Left lung (tissue), 10 donors: ENCODE results near the gene TDRD3. TPM values are rescaled to one million over a fixed set of nuclear protein-coding genes. Genes with fewer than 3 reads are reported as not detected.

Source experiments
- ATAC-seq: fragments of 200-7000 bp; cut with Tn5 transposase; one replicate; pipeline ENCODE4 v1.9.1; 2020; ENCODE audit warnings: moderate library complexity
- DNase-seq, 4 donors: peaks; one replicate each; pipeline ENCODE4 v3.0.0-alpha.2; 2013 to 2020
- H3K27ac ChIP-seq, 2 donors: fragments of 200-600 bp; sonication (generic) in 1 of 2; one replicate each; pipeline versions ENCODE4 v1.5.0 to v1.8.0; 2020 to 2021
- H3K27me3 ChIP-seq, 2 donors: fragments of 200-600 bp; sonication (generic) in 1 of 2; one replicate each; pipeline versions ENCODE4 v1.5.0 to v1.8.0; 2020 to 2021
- H3K36me3 ChIP-seq, 2 donors: fragments of 200-600 bp; sonication (generic) in 1 of 2; one replicate each; pipeline versions ENCODE4 v1.5.0 to v1.8.0; 2020 to 2021
- H3K4me1 ChIP-seq, 2 donors: fragments of 200-600 bp; one replicate each; pipeline ENCODE4 v1.8.0; 2021
- H3K4me3 ChIP-seq, 2 donors: fragments of 200-600 bp; sonication (generic) in 1 of 2; one replicate each; pipeline versions ENCODE4 v1.5.0 to v1.8.0; 2020 to 2021; ENCODE audit warnings: mild to moderate bottlenecking in 1 of 2
- H3K9me3 ChIP-seq, 2 donors: fragments of 200-600 bp; sonication (generic) in 1 of 2; one replicate each; pipeline versions ENCODE4 v1.5.0 to v1.8.0; 2020 to 2021
- intact Hi-C, 2 donors: fragments of 100-400 bp; cut with DNase I; formaldehyde crosslinking; loops; one replicate each; pipeline versions ENCODE4 v1.11.2 to v1.14.2; 2022
- polyA plus RNA-seq, 6 donors: library from polyadenylated mRNA; unstranded; fragments of 120-200 nt; gene quantifications; one replicate each; pipeline ENCODE4 v1.2.1, GENCODE V29; 2013; ENCODE audit not compliant: insufficient read length in 6 of 6
- total RNA-seq, 2 donors: library from RNA; stranded (reverse); fragmentation: NEBNext Ultra II Directional; extraction: Animal tissue kit (Norgen Biotek cat#: 25700); gene quantifications; one replicate each; pipeline ENCODE4 v1.2.1, GENCODE V29; 2021
- TF ChIP-seq, protein P1 (sequence below), 2 donors: fragments of 200-600 bp; sonication (generic) in 1 of 2; IDR thresholded peaks; one replicate each; pipeline versions ENCODE4 v1.5.0 to v1.8.0; 2021; ENCODE audit warnings: antibody characterized with exemption in 2 of 2
- donor health status: DM: no; HTN: yes; CAD: no.
- donor health status: DM: no; HTN: no; CAD: no.

The TDRD3 gene
- total and polyA plus RNA-seq, 8 donors: 18.2 to 43.4 (median 41.1) TPM

DNA sequence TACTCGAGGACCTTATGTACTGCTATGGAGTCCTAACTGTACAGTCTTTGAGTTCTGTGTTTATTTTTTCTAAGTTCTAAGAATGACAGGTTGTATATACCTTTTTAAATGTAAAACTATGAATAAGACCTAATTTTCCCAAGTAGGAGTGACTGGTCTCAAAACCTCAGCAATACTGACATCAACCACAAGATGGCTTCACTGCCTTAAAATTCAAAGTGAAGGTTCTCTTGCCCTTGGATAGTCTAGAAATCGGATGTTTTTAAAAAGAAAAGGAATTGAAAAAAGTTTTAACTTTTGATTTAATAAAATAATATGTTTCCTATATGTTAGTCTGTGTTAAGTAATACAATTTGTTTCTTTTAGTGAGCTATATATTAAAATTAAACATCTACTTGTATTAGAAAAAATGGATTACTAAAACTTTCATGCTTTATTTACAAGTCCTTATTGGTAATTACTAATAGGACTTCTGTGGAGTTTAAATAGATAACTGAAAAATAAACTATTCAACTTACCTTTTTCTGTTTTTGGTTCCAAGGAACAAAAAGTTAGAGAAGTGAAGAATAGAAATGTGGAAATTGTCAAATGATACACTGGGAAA, 52.0 kb downstream of the TDRD3 start:
- peak in 2 of 4 donors; percentile 23 to 61 for DNase-seq
- no peak overlapping the region for H3K27ac ChIP-seq
- no peak overlapping the region for H3K4me3 ChIP-seq
- ATAC-seq: peak; percentile 85
- H3K9me3 ChIP-seq: no peaks in the 10 kb centered on the region
- H3K36me3 ChIP-seq: no peaks in the 10 kb centered on the region
- intact Hi-C loops: no loop called here
- TF ChIP-seq, protein P1, sequence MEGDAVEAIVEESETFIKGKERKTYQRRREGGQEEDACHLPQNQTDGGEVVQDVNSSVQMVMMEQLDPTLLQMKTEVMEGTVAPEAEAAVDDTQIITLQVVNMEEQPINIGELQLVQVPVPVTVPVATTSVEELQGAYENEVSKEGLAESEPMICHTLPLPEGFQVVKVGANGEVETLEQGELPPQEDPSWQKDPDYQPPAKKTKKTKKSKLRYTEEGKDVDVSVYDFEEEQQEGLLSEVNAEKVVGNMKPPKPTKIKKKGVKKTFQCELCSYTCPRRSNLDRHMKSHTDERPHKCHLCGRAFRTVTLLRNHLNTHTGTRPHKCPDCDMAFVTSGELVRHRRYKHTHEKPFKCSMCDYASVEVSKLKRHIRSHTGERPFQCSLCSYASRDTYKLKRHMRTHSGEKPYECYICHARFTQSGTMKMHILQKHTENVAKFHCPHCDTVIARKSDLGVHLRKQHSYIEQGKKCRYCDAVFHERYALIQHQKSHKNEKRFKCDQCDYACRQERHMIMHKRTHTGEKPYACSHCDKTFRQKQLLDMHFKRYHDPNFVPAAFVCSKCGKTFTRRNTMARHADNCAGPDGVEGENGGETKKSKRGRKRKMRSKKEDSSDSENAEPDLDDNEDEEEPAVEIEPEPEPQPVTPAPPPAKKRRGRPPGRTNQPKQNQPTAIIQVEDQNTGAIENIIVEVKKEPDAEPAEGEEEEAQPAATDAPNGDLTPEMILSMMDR (IDR thresholded peaks at IDR 0.05): peak; percentile 62 to 77
- no peaks in the 10 kb centered on the region for H3K27me3 ChIP-seq
- H3K4me1 ChIP-seq: no peaks in the 10 kb centered on the region

DNA sequence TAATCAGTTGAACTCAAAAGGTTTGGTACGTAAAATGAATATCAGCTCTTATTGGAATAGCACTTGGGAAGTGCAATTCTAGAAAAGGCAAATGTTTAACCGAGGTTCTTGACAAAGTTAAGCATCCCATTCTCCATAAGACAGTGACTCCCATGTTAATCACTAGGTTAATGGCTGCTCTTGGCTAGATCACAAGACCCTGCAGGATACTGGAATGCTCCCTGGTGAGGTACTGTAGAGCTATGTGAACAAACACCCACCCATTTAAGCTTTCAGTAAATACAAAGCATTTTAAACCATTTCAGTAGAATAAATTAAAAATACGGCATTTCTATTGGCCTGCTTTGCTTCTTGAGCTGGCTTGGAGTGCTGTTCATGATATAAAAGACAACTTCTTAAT, 56.5 kb downstream of the TDRD3 start:
- H3K36me3 ChIP-seq: no peaks in the 10 kb centered on the region
- no peaks in the 10 kb centered on the region for H3K27me3 ChIP-seq
- ATAC-seq (no peak), DNase-seq (no peak)
- H3K27ac ChIP-seq: no peak overlapping the region
- TF ChIP-seq, protein P1 (IDR thresholded peaks at IDR 0.05): no peak
- no peaks in the 10 kb centered on the region for H3K4me1 ChIP-seq
- no peak overlapping the region for H3K4me3 ChIP-seq
- H3K9me3 ChIP-seq: no peaks in the 10 kb centered on the region
- intact Hi-C loops: no loop called here

DNA sequence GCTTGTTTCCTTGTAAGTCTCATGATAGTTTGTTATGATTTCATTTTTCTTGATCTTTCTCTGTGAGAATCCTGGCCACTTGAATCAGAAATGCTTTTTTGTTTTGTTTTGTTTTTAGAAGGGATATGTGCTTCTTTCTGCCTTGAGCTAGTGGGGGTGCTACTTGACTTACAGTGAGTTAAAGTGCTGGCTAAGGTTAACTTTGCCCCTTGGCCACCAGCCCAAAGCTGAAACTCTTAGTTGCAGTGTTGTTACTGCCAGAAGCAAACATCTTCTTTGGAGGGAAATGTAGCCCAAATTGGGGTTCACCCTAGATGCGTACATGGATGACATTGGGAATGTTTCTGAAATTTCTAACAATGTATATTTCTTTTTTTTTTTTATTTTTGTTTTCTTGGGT, 57.4 kb downstream of the TDRD3 start:
- Histone ChIP-seq H3K4me3 (no peak overlapping the region), H3K27ac (no peak overlapping the region), H3K9me3 (no peaks in the 10 kb centered on the region), H3K36me3 (no peaks in the 10 kb centered on the region), H3K4me1 (no peaks in the 10 kb centered on the region), H3K27me3 (no peaks in the 10 kb centered on the region)
- ATAC-seq (no peak), DNase-seq (no peak)
- TF ChIP-seq, protein P1 (IDR thresholded peaks at IDR 0.05): no peak
- intact Hi-C loops: no loop called here

DNA sequence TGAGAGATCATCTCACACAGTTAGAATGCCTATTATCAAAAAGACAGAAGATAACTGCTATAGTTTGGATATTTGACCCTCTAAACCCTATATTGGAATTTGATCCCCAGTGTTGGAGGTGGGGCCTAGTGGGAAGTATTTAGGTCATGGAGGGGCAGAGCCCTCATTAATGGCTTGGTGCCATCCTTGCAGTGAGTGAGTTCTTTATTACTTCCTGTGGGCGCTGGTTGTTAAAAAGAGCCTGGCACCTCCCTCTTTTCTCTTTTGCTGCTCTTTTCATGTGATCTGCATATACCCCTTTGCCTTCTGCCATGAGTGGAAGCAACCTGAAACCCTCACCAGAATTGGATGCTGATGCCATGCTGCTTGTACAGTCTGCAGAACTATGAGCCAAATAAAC, 66.8 kb downstream of the TDRD3 start:
- Histone ChIP-seq H3K27me3 (no peaks in the 10 kb centered on the region), H3K27ac (no peak overlapping the region), H3K9me3 (no peaks in the 10 kb centered on the region), H3K4me3 (no peak overlapping the region), H3K36me3 (peaks cover 0 to 17% of the 10 kb centered on the region in 2 donors), H3K4me1 (no peaks in the 10 kb centered on the region)
- DNase-seq: no peak
- TF ChIP-seq, protein P1 (IDR thresholded peaks at IDR 0.05): no peak
- intact Hi-C loops: no loop called here
- ATAC-seq: no peak

DNA sequence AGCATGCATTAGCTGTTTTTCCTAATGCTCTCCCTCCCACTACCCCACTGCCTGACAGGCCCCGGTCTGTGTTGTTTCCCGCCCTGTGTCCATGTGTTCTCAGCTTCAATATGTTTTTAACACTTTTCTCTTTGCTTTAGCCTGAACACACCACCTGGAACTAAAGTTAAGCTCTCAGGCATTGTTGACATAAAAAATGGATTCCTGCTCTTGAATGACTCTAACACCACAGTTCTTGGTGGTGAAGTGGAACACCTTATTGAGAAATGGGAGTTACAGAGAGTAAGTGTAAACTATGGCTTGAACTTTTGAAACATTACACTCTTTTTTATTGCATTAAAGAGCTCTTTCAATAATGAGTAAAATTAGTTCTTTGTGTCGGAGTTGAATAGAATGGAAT, 70.1 kb downstream of the TDRD3 start:
- Histone ChIP-seq H3K4me3 (no peak overlapping the region), H3K27ac (no peak overlapping the region), H3K36me3 (peaks cover 0 to 9% of the 10 kb centered on the region in 2 donors), H3K4me1 (no peaks in the 10 kb centered on the region), H3K9me3 (no peaks in the 10 kb centered on the region), H3K27me3 (no peaks in the 10 kb centered on the region)
- intact Hi-C loops: no loop called here
- TF ChIP-seq, protein P1 (IDR thresholded peaks at IDR 0.05): no peak
- DNase-seq: peak in 2 of 4 donors; percentile 3 to 53
- ATAC-seq: peak; percentile 89
